NCI-H226 (cell line): ENCODE measurements around the gene MCU.
"Not testable (repeated sequence)": the region's sequence is repeated elsewhere in the genome, so short reads cannot be mapped to it uniquely, and the experiment has no call there.

ENCODE experiments used
- DNase-seq: peaks from one replicate; pipeline ENCODE4 v3.0.0-alpha.2; 2015

MCU gene

GRCh38 chr10:72851509-72851908 lies 159.6 kb downstream of the MCU start:
- no peak for DNase-seq

DNA sequence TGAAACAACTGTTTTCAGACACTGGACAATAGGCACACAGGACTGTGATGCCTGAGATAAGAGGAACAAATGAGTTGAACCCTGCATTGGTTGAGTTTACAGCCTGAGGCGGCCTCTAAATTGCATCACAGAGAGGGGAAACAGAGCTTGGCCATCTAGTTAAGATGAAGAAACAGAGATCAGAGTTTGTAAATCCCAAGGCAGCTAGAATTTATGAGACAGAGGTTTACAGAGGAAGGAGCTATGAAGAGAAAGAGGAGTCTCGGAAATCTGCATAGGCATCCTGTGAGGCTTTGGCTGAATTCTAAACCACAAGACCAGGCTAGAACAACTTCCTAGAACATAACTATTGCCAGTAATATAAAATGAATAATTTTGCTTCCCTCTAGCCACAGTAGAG lies 160.6 kb downstream of the MCU start:
- no peak for DNase-seq

- DNase-seq, result no peak
These were observed 163.2 kb downstream of the MCU start for GRCh38 chr10:72855129-72855528.

GRCh38 chr10:72855790-72856189 lies 163.8 kb downstream of the MCU start:
- no peak for DNase-seq

DNA sequence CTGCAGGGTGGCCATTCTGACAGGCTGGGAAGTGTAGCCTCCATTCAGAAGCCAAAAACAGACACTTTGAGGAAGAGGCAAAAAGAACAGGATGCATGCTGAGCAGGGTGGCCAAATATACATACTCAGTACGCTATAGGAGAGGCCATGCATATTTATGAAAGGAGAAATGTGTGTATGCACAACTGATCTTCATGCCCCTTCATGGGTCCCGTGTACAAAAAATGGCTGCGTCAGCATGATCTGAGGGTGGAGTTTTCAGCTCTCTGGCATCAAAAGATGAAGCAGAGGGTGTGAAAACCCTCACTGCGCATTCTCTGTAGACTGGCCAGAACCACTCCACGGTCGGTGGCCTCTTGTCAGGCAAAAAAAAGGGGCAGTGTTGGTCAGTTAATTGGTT lies 166.1 kb downstream of the MCU start:
- no peak for DNase-seq

GRCh38 chr10:72862957-72863356 lies 171.0 kb downstream of the MCU start:
- DNase-seq, result no peak

DNA sequence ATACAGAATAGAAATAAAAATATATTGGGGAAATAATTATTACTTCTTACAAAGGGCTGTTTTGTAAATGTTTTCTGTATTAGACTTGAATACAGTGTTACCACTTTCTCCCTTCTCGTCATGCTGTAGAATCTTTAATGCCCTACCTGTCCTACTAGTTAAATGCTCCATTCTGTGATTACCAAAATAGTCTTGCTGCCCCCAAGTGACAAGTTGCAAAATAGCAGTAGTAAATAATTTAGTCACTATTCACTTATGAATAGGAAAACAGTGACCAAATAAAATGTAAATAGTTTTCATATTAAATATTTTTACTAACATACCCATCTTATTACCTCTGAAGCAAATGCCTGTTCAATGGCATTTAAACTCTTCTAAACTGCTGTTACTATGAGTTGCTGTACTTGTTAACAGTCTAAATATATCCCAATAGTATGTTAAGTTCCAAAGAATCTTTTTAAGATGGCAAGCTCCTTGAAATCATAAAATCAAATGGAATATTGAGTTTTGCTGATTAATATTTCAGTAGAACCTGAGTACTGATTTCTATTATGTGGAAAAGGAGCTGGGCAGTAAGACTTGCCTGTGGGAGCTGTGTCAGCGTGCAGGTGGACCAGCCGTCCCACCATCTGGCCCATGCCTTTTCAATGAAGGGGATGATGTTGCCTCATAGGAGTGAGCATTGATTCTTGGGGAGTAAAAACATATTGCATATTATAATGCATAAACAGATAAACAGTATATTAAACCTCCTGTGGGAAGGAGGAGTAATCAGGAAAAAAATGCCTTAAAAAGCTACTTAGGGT lies 183.5 kb downstream of the MCU start:
- peak; percentile 14 for DNase-seq

DNA sequence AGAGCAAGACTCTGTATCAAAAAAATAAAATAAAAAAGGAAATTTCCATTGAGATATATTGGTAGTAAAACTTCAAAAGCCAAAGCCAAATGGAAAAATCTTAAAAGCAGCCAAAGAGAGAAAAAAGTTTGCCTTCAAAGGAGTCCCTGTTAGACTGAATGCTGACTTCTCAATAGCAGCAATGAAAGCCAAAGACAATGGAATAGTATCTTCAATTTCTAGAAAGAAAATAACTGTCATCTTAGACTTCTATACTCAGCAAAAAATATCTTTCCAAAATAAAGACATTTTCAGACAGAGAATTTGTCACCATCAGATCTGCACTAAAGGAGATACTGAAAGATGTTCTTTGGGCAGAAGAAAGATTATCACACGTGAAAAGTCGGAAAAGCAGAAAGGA lies 187.3 kb downstream of the MCU start:
- DNase-seq, result no peak

DNA sequence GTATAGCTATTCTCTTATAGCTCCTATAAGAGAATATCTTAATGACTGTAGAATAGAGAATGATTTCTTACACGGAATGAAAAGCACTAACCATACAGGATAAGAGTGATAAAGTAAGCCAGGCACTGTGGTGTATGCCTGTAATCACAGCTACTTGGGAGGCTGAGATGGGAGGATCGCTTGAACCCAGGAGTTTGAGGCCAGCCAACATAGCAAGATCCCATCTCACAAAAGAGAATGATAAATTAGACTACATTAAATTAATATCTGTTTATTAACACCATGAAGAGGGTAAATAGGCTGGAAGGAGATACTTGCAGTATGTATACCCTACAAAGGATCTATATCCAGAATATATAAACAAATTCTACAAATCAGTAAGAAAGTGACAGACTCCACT lies 189.3 kb downstream of the MCU start:
- DNase-seq, result no peak

DNA sequence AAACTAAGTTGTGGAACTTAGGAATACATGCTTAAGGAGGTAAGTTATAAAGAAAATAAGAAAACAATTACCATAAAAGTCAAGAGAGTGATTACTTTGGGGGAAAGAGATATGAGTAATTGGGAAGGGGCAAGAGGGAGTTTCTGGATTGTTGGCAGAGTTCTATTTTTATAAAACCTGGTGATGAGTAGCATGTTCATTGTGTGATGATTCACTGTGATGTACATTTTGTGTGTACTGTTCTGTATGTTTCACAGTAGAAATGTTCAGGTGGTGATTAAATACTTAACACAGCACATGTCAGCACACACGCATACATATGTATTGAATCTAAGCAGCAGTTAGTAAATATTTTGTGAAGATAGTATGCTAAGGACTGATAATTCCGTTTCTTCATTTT lies 191.9 kb downstream of the MCU start:
- no peak for DNase-seq

GRCh38 chr10:72885953-72886352 lies 194.0 kb downstream of the MCU start:
- no peak for DNase-seq

DNA sequence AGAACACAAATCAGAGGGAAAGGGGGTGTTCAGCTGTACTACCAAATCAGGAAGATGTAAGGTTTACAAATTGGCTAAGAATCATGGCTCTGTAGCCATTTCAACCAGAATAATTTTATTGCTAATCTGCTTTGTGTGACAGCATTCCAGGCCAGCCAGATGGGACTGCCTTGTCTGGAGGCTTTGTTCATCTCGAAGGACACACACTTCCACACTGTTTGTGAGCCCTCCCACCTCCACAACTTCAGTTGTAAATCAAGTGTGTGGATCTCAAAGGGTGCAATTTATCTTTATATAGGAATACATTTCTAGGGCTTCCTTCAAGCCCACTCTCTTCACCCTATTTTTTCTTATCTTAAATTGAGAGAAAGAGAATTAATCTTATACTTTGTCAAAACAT lies 194.7 kb downstream of the MCU start:
- DNase-seq, result no peak

- DNase-seq, result no peak
These were observed 195.1 kb downstream of the MCU start for GRCh38 chr10:72887043-72887442.

GRCh38 chr10:72888151-72888638 lies 196.3 kb downstream of the MCU start:
- DNase-seq, result no peak

- DNase-seq, result peak; percentile 33
These were observed 197.5 kb downstream of the MCU start for GRCh38 chr10:72889391-72889831.

DNA sequence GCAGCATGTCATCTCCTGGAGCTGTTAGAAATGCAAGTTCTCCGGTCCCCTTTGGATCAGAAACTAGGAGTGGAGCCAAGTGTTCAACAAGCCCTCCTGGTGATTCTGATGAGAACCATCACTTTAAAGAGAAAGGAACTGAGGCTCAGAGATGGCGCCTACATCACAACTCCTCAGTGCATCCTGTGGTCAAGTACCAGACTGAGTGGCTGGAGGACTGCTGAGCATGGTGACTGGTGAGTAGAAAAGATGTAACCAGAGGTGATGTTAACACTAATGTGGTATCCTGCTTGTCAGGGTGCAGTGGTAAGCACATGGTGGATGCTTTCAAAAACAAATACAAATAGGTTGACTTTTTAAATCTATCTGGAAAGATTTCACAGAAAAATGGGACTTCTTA lies 198.1 kb downstream of the MCU start:
- DNase-seq, result no peak

DNA sequence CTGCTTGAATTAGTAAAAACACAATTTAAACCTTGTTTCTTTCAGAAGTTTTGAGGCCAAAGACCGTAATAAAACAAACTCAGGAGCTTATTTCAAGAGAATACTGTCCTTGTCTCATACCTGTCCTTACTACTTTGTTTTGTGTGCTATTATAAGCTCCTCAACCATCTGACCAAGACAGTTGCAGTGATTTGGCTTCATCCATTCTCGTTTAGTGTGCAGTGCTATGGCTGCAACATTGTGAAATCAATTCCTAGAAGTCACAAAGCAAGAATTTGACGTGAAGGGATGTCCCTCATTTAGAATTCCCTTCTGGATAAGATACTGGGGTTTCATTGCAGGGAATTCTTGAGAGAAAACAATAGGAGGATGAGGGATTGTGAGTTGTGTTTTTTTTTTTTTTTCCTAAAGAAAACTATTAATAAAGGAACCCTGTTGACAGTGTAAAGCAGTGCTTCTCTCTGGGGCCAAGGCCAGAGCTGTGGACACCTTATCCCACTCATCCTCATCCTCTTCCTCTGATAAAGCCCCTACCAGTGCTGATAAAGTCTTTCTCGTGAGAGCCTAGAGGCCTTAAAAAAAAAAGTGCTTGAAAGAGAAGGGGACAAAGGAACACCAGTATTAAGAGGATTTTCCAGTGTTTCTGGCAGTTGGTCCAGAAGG lies 201.3 kb downstream of the MCU start, which contains the start of gene OIT3:
Gene OIT3 (plus strand): TSS at position 604 of the 663 bp plus-strand sequence. CDS start 60 bp downstream, outside the sequence.
- DNase-seq, result no peak

GRCh38 chr10:72895236-72895850 lies 203.4 kb downstream of the MCU start:
- no peak for DNase-seq

DNA sequence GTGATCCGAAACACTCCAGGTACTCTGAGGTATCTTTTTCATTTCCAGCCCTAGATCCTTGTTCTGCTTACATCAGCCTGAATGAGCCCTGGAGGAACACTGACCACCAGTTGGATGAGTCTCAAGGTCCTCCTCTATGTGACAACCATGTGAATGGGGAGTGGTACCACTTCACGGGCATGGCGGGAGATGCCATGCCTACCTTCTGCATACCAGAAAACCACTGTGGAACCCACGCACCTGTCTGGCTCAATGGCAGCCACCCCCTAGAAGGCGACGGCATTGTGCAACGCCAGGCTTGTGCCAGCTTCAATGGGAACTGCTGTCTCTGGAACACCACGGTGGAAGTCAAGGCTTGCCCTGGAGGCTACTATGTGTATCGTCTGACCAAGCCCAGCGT lies 206.7 kb downstream of the MCU start:
- no peak for DNase-seq

DNA sequence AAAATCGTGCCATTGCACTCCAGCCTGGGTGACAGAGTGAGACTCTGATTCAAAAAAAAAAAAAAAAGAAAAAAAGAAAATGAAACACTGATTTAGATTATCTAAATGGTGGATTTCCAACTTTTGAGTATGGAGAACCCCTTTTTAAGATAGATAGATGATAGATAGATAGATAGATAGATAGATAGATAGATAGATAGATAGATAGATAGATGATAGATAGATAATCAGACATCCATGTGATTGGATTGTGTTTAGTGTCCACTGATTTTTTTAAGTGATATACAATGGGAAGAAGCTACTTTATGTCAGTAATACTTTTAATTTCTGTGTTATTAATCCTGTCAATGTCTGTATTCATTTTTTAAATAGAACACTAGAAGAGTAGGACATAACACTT lies 207.6 kb downstream of the MCU start:
- no peak for DNase-seq

DNA sequence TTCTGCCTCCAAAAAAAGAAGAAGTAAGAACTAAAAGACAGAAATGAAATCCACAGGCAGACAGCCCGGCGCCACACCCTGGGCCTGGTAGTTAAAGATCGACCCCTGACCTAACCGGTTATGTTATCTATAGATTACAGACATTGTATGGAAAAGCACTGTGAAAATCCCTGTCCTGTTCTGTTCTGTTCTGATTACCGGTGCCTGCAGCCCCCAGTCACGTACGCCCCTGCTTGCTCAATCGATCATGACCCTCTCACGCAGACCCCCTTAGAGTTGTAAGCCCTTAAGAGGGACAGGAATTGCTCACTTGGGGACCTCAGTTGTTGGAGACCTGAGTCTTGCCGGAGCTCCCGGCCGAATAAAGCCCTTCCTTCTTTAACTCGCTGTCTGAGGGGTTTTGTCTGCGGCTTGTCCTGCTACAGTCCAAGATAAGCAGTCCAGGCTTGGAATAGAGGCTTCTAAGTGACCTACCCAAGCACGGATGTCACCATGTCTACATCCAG lies 212.1 kb downstream of the MCU start:
- DNase-seq, result not testable (repeated sequence)

- DNase-seq, result no peak
These were observed 212.9 kb downstream of the MCU start for GRCh38 chr10:72904806-72905205.

DNA sequence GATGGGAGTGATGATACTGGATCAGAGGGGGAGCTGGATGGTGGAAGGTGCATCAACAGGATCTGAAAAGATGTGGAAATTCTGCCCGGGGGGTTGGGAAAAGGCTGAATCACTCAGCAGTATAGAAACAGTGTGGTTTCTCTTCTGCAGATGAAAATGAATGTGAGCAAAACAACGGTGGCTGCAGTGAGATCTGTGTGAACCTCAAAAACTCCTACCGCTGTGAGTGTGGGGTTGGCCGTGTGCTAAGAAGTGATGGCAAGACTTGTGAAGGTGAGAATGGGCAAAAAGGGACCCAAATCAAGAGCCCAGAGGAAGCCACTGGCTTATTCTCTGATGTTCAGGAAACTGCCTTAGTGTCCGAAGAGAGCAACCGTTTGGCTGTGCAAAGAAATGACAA lies 214.5 kb downstream of the MCU start:
- no peak for DNase-seq

GRCh38 chr10:72910705-72911104 lies 218.8 kb downstream of the MCU start:
- DNase-seq, result no peak
